Astrocyte of the cerebellum (primary cell): ENCODE data around the gene SKOR1.

Experiments used
- DNase-seq: peaks from one replicate; pipeline ENCODE4 v3.0.0-alpha.2; 2011; ENCODE audit warnings: low read depth
- H3K4me3 ChIP-seq: 2 replicates; pipeline ENCODE4 v1.5.1; 2011; ENCODE audit warnings: mild to moderate bottlenecking, low read depth, low read length, moderate library complexity
- in situ Hi-C: cut with HindIII; loops from 2 replicates; pipeline ENCODE4 v1.10.0; 2017; ENCODE audit warnings: low sequenced_read_pairs
- TF ChIP-seq, protein P1 (sequence below): IDR thresholded peaks from 2 replicates; pipeline ENCODE4 v1.5.1; 2012; ENCODE audit warnings: low read length, low read depth, moderate library complexity, mild to moderate bottlenecking; ENCODE audit errors: missing control alignments

The SKOR1 gene

DNA sequence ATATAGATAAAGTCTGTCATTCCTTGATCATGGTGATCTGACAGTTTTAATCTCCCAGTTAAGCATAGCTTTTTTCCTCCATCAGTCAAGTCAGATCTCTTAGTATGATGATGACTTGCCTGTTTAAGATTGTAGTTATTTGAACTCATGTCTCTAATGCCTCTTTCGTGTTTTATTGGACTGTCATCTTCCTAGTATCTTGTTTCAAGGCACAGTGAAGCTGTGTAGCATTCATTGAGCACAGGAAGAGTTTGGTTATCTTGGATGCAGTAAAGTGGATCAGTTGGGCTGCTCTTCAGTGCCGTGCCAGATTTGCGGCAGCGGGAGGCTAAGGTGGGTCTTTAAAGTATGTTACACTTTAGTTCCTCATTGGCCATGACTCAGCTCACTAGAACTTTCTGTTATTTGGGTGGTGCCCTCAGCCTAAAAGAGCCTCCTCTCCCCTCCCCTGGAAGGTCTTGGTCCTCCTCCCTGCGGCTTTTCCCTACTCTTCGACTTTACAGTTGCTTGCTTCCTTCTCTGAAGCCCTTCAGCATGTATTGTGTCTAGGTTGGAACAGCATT, 45.7 kb upstream of the SKOR1 start:
- in situ Hi-C loops: no loop called here
- TF ChIP-seq, protein P1, sequence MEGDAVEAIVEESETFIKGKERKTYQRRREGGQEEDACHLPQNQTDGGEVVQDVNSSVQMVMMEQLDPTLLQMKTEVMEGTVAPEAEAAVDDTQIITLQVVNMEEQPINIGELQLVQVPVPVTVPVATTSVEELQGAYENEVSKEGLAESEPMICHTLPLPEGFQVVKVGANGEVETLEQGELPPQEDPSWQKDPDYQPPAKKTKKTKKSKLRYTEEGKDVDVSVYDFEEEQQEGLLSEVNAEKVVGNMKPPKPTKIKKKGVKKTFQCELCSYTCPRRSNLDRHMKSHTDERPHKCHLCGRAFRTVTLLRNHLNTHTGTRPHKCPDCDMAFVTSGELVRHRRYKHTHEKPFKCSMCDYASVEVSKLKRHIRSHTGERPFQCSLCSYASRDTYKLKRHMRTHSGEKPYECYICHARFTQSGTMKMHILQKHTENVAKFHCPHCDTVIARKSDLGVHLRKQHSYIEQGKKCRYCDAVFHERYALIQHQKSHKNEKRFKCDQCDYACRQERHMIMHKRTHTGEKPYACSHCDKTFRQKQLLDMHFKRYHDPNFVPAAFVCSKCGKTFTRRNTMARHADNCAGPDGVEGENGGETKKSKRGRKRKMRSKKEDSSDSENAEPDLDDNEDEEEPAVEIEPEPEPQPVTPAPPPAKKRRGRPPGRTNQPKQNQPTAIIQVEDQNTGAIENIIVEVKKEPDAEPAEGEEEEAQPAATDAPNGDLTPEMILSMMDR: no peak
- DNase-seq: no peak
- H3K4me3 ChIP-seq: no peak overlapping the region

DNA sequence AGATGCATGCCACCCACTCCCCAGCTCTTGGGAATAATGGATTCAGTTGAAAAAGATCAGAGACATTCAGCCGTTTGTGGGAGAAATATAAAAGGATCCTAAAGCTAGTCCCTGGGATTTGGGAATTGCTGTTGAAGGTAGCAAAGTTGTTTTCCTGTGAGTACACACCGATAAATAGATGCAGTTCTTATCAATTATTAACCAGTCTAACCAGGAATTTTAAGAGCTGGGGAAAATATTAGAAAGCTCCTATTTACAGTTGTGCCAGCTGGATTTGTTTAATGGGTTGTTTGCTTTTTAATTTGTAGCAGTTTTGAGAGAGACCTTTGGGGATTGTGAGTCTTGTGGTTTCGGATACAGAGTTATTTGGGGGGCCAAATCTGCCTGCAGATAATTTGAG, 44.2 kb upstream of the SKOR1 start:
- in situ Hi-C loops: no loop called here
- no peak overlapping the region for H3K4me3 ChIP-seq
- DNase-seq: no peak
- TF ChIP-seq, protein P1: no peak

DNA sequence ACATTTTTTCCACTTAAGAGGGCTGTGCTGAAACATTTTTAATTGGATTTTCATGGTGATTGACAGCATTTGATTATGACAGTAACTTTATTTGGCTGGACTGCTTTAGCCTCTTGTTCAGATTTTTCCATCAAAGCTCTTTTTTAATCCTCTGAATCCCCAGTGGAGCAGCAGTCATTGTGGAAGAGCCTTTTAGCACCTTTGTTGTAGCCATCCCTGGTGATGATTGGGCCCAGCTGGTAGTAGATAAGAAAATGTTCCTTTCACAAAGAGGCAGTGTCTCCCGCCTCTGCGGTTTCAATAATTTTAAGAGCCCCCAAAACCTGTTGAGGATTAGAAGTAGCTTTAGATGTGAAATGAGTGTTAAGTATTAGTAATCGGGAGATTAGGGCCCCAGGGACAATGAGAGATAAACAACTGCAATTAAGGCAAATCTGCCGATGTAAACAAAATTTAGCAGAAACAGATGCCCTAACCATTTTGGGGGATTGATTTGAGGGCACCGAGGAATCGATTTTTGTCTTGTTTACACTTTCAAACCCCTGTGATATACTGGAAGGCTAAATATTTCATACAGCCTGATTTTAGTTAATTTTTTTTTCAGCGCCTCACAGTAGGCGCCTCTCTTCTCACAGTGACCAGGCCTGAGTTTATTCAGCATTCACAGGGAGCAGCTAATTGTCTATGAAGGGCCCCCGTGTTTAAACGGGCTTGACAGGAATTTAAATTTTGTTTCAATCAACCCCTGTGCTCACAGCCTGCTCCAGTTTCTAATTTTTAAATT, 43.2 kb upstream of the SKOR1 start:
- no peak overlapping the region for H3K4me3 ChIP-seq
- in situ Hi-C loops: no loop called here
- TF ChIP-seq, protein P1: no peak
- DNase-seq: no peak

DNA sequence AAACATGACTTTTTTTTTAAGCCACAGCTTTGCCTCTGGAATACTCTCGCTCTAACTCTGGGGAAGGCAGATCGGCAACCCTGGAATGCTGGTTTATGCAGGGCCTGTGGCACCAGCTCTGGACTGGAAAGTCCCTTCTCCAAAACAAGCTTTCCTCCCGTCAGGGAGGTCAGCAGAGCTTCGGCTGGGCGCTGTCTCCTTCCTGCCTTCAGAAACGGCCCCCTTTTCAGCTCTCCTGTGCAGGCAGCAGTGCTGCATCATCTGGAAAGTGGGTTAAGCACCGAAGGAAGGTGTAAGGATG, 42.7 kb upstream of the SKOR1 start:
- in situ Hi-C loops: no loop called here
- no peak overlapping the region for H3K4me3 ChIP-seq
- no peak for DNase-seq
- TF ChIP-seq, protein P1: no peak

DNA sequence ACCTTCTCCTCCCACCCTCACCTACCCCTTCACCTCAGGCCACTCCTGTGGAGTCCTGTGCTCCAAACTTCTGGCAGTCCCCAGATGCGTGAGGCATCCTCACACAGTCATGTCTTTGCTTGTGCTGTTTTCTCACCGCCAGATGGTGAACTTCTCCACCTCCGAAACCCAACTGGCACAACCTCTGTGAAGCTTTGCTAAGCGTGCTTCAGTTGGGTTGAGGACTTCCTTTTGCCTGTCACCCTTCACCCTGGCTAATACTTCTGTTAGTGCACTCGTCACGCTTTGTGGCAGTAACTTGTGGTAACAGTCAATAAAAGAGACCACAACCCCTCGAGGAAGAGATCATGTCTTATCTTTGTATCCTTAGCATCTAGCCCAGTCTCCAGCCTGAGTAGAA, 42.0 kb upstream of the SKOR1 start:
- DNase-seq: no peak
- TF ChIP-seq, protein P1: no peak
- in situ Hi-C loops: no loop called here
- H3K4me3 ChIP-seq: no peak overlapping the region

DNA sequence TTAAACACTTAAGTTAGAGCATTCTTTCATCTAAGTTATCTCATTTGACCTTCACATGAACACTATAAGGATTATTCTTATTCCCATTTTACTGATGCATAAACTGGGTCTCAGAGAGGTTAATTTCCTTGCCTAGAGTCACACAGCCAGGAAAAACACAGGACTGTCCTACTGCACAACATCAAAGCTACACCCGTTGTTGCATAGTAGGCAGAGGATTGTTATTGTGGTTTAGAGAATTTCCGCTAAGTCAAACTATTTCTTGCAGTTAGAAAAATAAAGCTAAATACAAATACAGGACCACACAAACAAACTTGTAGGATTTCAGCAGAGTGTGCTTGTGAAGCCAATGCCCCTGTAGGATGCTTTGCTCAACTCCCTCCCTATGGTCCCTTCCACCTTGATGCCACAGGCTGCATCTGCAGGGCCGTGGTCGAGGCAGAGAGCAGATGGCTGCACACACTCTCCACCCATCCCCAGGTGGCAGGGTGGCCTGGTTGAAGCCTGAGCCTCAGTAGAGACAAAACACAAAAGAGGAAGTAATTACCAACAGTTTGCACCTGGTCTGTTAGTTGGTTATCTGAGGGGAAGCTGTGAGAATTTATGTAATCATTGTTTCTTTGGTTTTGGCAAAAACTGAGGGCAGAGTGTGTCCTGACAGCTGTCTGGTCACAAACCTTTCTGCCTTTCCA, 41.1 kb upstream of the SKOR1 start:
- in situ Hi-C loops: no loop called here
- TF ChIP-seq, protein P1: no peak
- DNase-seq: no peak
- no peak overlapping the region for H3K4me3 ChIP-seq
